Lower leg skin (tissue), 4 donors: ENCODE measurements around the gene FAM124B. TPM values are rescaled to one million over a fixed set of nuclear protein-coding genes. Genes with fewer than 3 reads are reported as not detected.

Experiments
- DNase-seq, 2 donors: peaks; one replicate each; pipeline ENCODE4 v3.0.0-alpha.2; 2019; ENCODE audit warnings: low spot score in 2 of 2
- H3K4me3 ChIP-seq: fragments of 200-600 bp; sonication (generic); 2 replicates; pipeline ENCODE4 v1.5.1; 2017; ENCODE audit warnings: mild to moderate bottlenecking, low read depth; ENCODE audit not compliant: poor library complexity, severe bottlenecking
- CTCF ChIP-seq, 3 donors: fragments of 450-650 bp; IDR thresholded peaks; one replicate each; pipeline ENCODE4 v1.5.1; 2016; ENCODE audit warnings: antibody characterized with exemption in 3 of 3, mild to moderate bottlenecking in 3 of 3, moderate library complexity in 2 of 3
- POLR2A ChIP-seq, 2 donors: fragments of 450-650 bp; IDR thresholded peaks; one replicate each; pipeline ENCODE4 v1.6.1; 2016 to 2017; ENCODE audit warnings: antibody characterized with exemption in 2 of 2, mild to moderate bottlenecking in 1 of 2, moderate library complexity in 1 of 2
- WGBS, 2 donors: methylation state at CpG; one replicate each; pipeline ENCODE4 v1.1.5; 2018; 5-methylcytosine and 5-hydroxymethylcytosine counted together
- intact Hi-C: fragments of 100-400 bp; cut with DNase I; formaldehyde crosslinking; loops from one replicate; pipeline ENCODE4 v1.15.0; 2023; ENCODE audit warnings: low total_unique reads
- total RNA-seq, 4 donors: library from RNA; depleted of rRNA; stranded (reverse); fragments of >200 nt; gene quantifications; one replicate each; pipeline ENCODE4 v1.1.0, GENCODE V29; 2016

FAM124B gene
- total RNA-seq, 4 donors from 2014 or later, result 0.55 to 3.9 (median 2.2) TPM

DNA sequence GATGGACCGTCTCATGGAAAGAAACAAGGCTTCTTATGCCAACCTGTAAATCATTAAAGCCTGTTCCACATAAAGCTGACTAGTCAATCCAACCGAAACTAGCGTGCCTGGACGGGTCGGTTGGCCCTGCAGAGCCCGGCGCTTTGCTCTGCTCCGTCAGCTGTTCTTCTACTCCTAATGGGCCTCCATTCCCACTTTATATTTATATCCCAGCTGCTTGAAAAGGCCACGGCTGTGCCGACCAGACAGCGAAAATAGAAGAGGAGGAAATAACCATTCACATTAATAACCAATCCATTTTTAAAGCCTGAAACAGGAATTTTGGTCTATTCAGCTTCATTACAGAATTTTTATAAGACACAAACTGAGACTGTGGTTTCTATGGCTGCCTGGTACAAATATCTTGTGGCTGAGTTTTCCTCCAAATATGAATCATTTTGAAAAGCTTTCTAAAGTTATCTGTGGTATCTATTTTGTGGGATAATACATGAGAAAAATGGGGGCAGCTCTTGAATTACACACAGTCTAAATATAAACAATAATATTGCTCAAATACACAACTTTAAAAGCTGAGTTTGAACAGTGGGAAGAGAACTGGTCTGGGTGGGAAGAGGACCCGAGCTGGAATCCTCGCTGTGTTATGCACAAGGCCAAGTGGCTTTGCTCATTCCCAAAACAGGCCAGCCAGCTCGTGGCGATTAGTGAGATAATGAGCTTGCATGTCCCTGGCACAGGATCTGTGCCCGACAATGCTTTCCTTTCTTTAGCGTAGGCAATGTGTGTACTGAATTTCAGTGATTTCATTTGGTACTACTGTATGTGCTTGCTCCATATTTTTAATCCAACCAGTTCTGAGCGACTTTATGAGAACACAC lies 10.5 kb upstream of the FAM124B start:
- no peak overlapping the region for H3K4me3 ChIP-seq
- peak in 1 of 2 donors; percentile 41 for DNase-seq
- WGBS, 2 donors, result 23 to 35% methylated on average over 18 of the region's 18 CpGs
- TF ChIP-seq POLR2A (IDR thresholded peaks at IDR 0.05) (no peak), CTCF (IDR thresholded peaks at IDR 0.05) (no peak)
- intact Hi-C loops, result no loop called here

DNA sequence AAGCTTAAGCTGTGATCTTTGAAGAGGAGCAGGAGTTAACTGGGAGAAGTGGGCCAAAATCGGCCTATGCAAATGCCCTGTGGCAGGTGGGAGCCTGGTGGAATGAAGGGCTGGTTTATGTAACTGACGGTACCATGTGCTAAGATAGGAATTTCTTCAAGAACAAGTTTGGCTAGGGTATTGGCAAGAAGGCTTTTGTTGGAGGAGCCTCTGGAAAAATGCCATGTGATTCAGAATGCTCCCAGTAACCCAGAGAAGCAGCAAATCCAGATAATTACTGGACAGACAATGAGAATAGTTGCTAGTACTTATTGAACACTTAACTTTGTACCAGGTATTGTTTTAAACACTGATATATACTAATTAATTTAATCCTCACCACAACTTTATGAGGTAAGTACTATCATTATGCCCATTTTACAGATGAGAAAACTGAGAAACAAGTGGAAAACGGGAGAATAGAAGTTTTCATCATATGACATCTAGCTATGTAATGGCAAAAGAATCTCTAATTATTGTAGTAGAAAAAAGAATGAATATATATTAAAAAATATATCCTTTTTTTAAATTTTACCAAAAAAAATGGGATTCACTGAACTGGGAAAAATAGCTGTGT lies 9.1 kb upstream of the FAM124B start:
- TF ChIP-seq POLR2A (IDR thresholded peaks at IDR 0.05) (no peak), CTCF (IDR thresholded peaks at IDR 0.05) (no peak)
- no peak for DNase-seq
- no peak overlapping the region for H3K4me3 ChIP-seq
- 49 to 64% methylated on average over 3 of the region's 3 CpGs for WGBS, 2 donors
- intact Hi-C loops, result no loop called here

DNA sequence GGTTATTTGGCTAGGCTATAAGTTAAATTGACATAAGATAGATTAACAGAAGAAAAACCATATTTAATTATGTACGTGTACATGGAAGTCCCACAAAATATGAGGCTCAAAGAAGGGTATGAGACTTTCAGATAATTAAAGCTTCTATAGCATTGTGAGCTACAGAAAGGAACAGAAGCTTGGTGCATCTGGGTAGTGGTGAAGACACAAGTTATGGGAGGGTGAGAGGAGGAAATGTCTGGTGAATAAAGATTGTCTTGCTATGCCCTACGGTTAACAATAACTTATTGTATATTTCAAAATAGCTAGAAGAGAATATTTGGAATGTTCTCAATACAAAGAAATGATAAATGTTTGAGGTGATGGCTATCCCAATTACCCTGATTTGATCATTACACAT lies 6.8 kb upstream of the FAM124B start:
- no peak for DNase-seq
- 67 to 73% methylated on average over 2 of the region's 2 CpGs for whole genome bisulfite sequencing, 2 donors

DNA sequence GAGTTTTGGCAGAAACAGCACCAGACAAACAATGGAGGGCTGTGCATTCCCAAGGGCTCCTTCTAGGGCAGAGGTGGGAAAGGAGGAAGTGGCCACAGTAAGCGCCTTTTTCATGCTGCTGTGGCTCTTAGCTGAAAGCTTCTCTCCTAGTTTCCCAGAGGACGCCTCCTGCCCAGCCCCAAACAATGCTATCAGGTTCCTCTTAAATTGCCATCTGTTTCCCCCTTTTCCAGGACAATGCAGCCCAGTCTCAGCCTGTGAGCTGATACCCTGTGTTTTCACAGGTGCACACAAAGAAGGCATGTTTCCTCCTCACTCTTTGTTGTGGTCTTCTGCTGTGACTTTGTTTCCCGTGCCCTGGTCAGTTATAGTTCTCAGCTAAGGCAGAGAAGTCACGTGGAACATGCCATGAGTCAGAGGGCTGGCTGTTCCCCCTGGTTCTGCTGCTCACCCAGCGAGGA lies 5.4 kb upstream of the FAM124B start:
- H3K4me3 ChIP-seq, result no peak overlapping the region
- intact Hi-C loops, result no loop called here
- no peak for TF ChIP-seq POLR2A (IDR thresholded peaks at IDR 0.05)
- no peak for TF ChIP-seq CTCF (IDR thresholded peaks at IDR 0.05)
- WGBS, 2 donors, result 78 to 91% methylated on average over 5 of the region's 5 CpGs
- DNase-seq, result no peak

More for the DNA sequence above, 6.8 kb upstream of the FAM124B start:
- intact Hi-C loops, result no loop called here
- TF ChIP-seq CTCF (IDR thresholded peaks at IDR 0.05) (no peak), POLR2A (IDR thresholded peaks at IDR 0.05) (no peak)
- H3K4me3 ChIP-seq, result no peak overlapping the region

- 59 to 92% methylated on average over 4 of the region's 4 CpGs for WGBS, 2 donors
- intact Hi-C loops, result no loop called here
- TF ChIP-seq POLR2A (IDR thresholded peaks at IDR 0.05) (no peak), CTCF (IDR thresholded peaks at IDR 0.05) (no peak)
- DNase-seq, result no peak
- H3K4me3 ChIP-seq, result no peak overlapping the region
Observed at GRCh38 chr2:224405841-224406370, 4.0 kb upstream of the FAM124B start.
